ENCODE results near the gene TMEM132D. TPM values are rescaled to one million over a fixed set of nuclear protein-coding genes. Genes with fewer than 3 reads are reported as not detected.

The TMEM132D gene
- total and polyA plus RNA-seq, 2 of the 8 experiments (the other 6 are each of a cell fraction or from before 2014, with no cell fraction given): 3.5 to 10.1 TPM

GRCh38 chr12:129076441-129077320, 827.1 kb downstream of the TMEM132D start (continued):
- TF ChIP-seq CHD7 (IDR thresholded peaks at IDR 0.05; ENCODE audit: insufficient replicate concordance, low read length) (no peak), SRF (IDR thresholded peaks at IDR 0.05; ENCODE audit: low read depth, low read length) (no peak), CTCF (IDR thresholded peaks at IDR 0.05; ENCODE audit: control extremely low read depth in 1 of 3, insufficient read depth in 1 of 3, low read depth in 1 of 3, low read length in 3 of 3) (no peak), TAF7 (optimal IDR thresholded peaks at IDR 0.05; ENCODE audit: borderline replicate concordance, low read depth, low read length) (no peak), CTBP2 (IDR thresholded peaks at IDR 0.05; ENCODE audit: borderline replicate concordance, insufficient read depth, insufficient read length, low read length) (no peak), BCL11A (IDR thresholded peaks at IDR 0.05; ENCODE audit: low read depth in 2 of 2, low read length in 2 of 2) (no peak)

Data from H1 (cell line).